Mesendoderm (in vitro differentiated cells): ENCODE results near the gene OMP.

Experiments used
- DNase-seq: peaks from one replicate; pipeline ENCODE4 v3.0.0; 2013
- H2AK5ac ChIP-seq: 2 replicates; pipeline ENCODE4 v1.6.1; 2013; ENCODE audit warnings: low read length, inconsistent platforms
- H2BK120ac ChIP-seq: 2 replicates; pipeline ENCODE4 v1.6.1; 2013; ENCODE audit warnings: low read depth, mild to moderate bottlenecking, low read length, moderate library complexity, mixed read lengths
- H2BK15ac ChIP-seq: replicated peaks from 2 replicates; pipeline ENCODE4 v1.6.1; 2013; ENCODE audit warnings: low read depth, mild to moderate bottlenecking, moderate library complexity
- H2BK5ac ChIP-seq: 2 replicates; pipeline ENCODE4 v1.6.1; 2013; ENCODE audit warnings: low read length, inconsistent platforms
- H3K18ac ChIP-seq: 2 replicates; pipeline ENCODE4 v1.6.1; 2013; ENCODE audit warnings: mild to moderate bottlenecking, low read length, mixed read lengths
- H3K23ac ChIP-seq: one replicate; pipeline ENCODE4 v1.6.1; 2013; ENCODE audit warnings: low read length
- H3K27ac ChIP-seq: 2 replicates; pipeline ENCODE4 v1.5.1; 2013; ENCODE audit warnings: low read depth, mild to moderate bottlenecking, inconsistent platforms, low read length, moderate library complexity
- H3K27me3 ChIP-seq: 2 replicates; pipeline ENCODE4 v1.6.1; 2013; ENCODE audit warnings: low read length, control low read depth, mild to moderate bottlenecking, inconsistent platforms; ENCODE audit not compliant: insufficient read depth, poor library complexity
- H3K36me3 ChIP-seq: 2 replicates; pipeline ENCODE4 v1.6.1; 2013; ENCODE audit warnings: low read length, inconsistent platforms; ENCODE audit not compliant: control insufficient read depth, insufficient read depth
- H3K4ac ChIP-seq: one replicate; pipeline ENCODE4 v1.6.1; 2013; ENCODE audit warnings: low read depth, mild to moderate bottlenecking, low read length, moderate library complexity
- H3K4me1 ChIP-seq: 2 replicates; pipeline ENCODE4 v1.6.1; 2013; ENCODE audit warnings: low read depth, low read length, inconsistent platforms; ENCODE audit not compliant: control insufficient read depth
- H3K4me2 ChIP-seq: 2 replicates; pipeline ENCODE4 v1.6.1; 2013; ENCODE audit warnings: low read length
- H3K4me3 ChIP-seq: 2 replicates; pipeline ENCODE4 v1.5.1; 2013; ENCODE audit warnings: mild to moderate bottlenecking, low read length
- H3K56ac ChIP-seq: one replicate; pipeline ENCODE4 v1.6.1; 2013; ENCODE audit warnings: low read length
- H3K79me1 ChIP-seq: 2 replicates; pipeline ENCODE4 v1.6.1; 2013; ENCODE audit warnings: low read length, inconsistent platforms
- H3K79me2 ChIP-seq: 2 replicates; pipeline ENCODE4 v1.6.1; 2013; ENCODE audit warnings: mild to moderate bottlenecking, low read length; ENCODE audit not compliant: control insufficient read depth, insufficient read depth
- H3K9ac ChIP-seq: 2 replicates; pipeline ENCODE4 v1.6.1; 2013; ENCODE audit warnings: low read length, inconsistent platforms
- H4K5ac ChIP-seq: one replicate; pipeline ENCODE4 v1.6.1; 2013; ENCODE audit warnings: low read length
- H4K8ac ChIP-seq: one replicate; pipeline ENCODE4 v1.6.1; 2013; ENCODE audit warnings: low read depth, mild to moderate bottlenecking, control low read depth, low read length, moderate library complexity
- WGBS: extraction: QIAGEN DNeasy Blood & Tissue Kit; methylation state at CpG from one replicate; pipeline ENCODE4 v1.1.7; 2013; ENCODE audit warnings: low lambda C conversion rate, missing lambda C conversion rate; ENCODE audit not compliant: insufficient coverage; ENCODE audit errors: extremely low coverage; 5-methylcytosine and 5-hydroxymethylcytosine counted together

Gene OMP

DNA sequence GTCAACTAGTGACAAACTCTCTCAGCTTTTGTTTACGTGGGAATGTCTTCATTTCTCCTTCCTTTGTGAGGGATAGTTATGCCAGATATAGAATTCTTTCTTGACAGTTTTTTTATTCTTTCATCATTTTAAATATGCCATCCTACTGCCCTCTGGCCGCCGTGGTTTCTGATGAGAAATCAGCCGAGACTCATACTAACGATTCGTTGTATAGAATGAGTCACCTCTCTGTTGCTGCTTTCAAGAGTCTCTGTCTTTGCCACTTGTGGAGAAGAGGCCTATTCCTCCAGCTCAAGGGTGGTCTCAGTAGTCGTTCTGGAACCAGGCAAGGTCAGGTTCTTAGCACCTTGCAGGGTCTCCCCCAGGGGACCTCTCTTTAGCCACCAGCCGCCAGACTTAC lies 33.4 kb downstream of the OMP start:
- H2BK5ac ChIP-seq, result no peak overlapping the region
- H3K4me3 ChIP-seq, result no peak overlapping the region
- H4K5ac ChIP-seq, result no peak overlapping the region
- H3K4me1 ChIP-seq, result peaks cover 1% of the 10 kb centered on the region
- H3K9ac ChIP-seq, result no peak overlapping the region
- no peak overlapping the region for H3K4me2 ChIP-seq
- no peaks in the 10 kb centered on the region for H3K79me2 ChIP-seq
- H2BK120ac ChIP-seq, result no peak overlapping the region
- no peak overlapping the region for H3K18ac ChIP-seq
- no peaks in the 10 kb centered on the region for H3K27me3 ChIP-seq
- no peak overlapping the region for H3K27ac ChIP-seq
- no peaks in the 10 kb centered on the region for H3K36me3 ChIP-seq
- H2AK5ac ChIP-seq, result no peak overlapping the region
- H3K79me1 ChIP-seq, result no peaks in the 10 kb centered on the region
- H3K4ac ChIP-seq, result no peak overlapping the region
- WGBS, result no CpG with 5 or more reads among the region's 8 CpGs
- no peak overlapping the region for H3K56ac ChIP-seq
- H2BK15ac ChIP-seq, result no peak overlapping the region
- H4K8ac ChIP-seq, result no peak overlapping the region
- no peak overlapping the region for H3K23ac ChIP-seq
- DNase-seq, result no peak

DNA sequence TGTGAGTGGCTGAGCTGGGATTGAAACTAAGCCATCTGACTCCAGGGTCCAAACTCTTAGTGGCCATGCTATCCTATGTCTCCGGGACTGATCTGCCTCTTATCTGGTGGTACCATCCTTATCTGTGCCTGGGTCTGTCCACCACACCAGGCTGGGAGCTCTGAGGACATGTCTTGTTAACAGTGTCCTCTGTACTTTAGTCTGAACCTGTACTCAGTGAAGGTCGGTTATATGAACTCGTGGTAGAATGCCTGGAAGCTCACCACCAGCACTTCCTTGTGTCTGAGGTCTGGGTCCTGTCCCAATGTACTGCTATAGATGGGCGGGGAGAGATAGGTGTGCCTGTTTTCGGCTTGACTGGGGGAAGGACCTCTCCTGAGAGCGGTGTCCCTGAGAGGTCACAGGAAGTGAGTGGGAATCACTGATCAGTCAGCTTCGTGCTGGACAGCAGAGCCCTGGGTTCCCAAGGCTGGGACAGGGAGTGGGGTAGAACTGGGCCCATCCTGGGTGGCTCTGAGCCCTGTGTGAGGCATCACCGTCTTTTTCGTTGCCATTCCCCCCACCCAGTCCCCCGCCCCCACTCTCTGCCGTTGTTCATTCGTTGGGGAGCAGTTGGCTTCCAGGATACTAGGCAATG lies 34.3 kb downstream of the OMP start:
- WGBS, result no CpG with 5 or more reads among the region's 12 CpGs
- Histone ChIP-seq H3K56ac (no peak overlapping the region), H3K27ac (no peak overlapping the region), H2BK120ac (no peak overlapping the region), H3K4me2 (no peak overlapping the region), H2AK5ac (no peak overlapping the region), H2BK5ac (no peak overlapping the region), H3K4me3 (no peak overlapping the region), H3K79me1 (no peaks in the 10 kb centered on the region), H4K5ac (no peak overlapping the region), H4K8ac (no peak overlapping the region), H3K4ac (no peak overlapping the region), H3K79me2 (no peaks in the 10 kb centered on the region), H3K27me3 (no peaks in the 10 kb centered on the region), H3K23ac (no peak overlapping the region), H3K9ac (no peak overlapping the region), H3K18ac (no peak overlapping the region), H3K4me1 (peaks cover 1% of the 10 kb centered on the region), H2BK15ac (no peak overlapping the region), H3K36me3 (no peaks in the 10 kb centered on the region)
- no peak for DNase-seq

DNA sequence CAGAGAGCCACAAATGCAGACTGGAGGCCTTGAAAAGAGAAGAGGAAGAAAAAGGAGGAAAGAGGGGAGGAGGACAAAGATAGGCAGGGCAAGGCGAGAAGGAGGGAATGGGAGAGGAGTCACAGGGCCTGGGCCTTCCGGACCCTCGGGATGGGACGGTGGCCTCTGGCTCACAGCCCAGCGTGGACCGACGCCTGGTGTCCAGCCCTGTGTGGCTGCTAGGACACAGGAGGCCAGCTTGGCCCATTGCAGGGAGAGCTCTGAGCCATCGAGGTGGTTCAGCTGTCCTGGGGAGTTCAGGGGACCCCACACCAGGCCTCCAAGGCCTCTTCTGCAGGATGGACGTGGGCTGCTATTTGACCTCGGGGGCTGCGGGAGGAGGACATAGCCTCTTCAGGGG lies 34.8 kb downstream of the OMP start:
- H2BK5ac ChIP-seq, result no peak overlapping the region
- no peak overlapping the region for H2BK15ac ChIP-seq
- H2BK120ac ChIP-seq, result no peak overlapping the region
- H3K23ac ChIP-seq, result no peak overlapping the region
- no peak overlapping the region for H4K5ac ChIP-seq
- WGBS, result no CpG with 5 or more reads among the region's 11 CpGs
- H3K4ac ChIP-seq, result no peak overlapping the region
- H3K9ac ChIP-seq, result no peak overlapping the region
- no peak overlapping the region for H3K4me2 ChIP-seq
- H2AK5ac ChIP-seq, result no peak overlapping the region
- DNase-seq, result no peak
- no peak overlapping the region for H3K18ac ChIP-seq
- peaks cover 1% of the 10 kb centered on the region for H3K4me1 ChIP-seq
- no peak overlapping the region for H3K56ac ChIP-seq
- H3K4me3 ChIP-seq, result no peak overlapping the region
- no peaks in the 10 kb centered on the region for H3K79me1 ChIP-seq
- H3K79me2 ChIP-seq, result no peaks in the 10 kb centered on the region
- no peaks in the 10 kb centered on the region for H3K36me3 ChIP-seq
- H3K27me3 ChIP-seq, result no peaks in the 10 kb centered on the region
- no peak overlapping the region for H4K8ac ChIP-seq
- H3K27ac ChIP-seq, result no peak overlapping the region

DNA sequence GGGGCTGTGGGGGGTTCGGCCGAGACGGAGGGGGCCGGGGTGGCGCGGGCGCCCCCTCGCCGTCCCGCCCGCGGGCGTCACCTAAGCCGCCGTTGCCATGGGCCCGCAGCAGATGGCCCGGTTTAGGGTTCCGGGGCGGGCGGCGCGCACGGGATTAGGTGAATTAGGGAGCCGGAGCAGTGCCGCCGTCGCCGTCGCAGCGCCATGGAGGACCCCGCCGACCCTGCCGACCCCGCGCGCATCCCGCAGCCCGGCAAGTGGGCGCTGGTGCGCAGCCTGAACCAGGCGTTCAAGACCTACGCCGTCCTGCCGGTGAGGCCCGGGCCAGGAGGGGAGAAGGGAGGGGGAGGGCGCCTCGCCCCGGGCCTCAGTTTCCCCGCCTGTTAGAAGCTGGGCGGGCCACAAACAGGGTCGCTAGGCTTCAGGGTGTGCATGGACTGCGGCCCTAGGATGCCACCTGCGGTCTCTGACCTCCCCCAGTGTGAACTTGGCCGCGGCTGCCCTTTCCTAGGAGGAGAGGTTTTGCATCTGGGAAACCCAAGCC lies 35.5 kb downstream of the OMP start:
- H3K79me1 ChIP-seq, result no peaks in the 10 kb centered on the region
- no CpG with 5 or more reads among the region's 55 CpGs for WGBS
- no peaks in the 10 kb centered on the region for H3K79me2 ChIP-seq

DNA sequence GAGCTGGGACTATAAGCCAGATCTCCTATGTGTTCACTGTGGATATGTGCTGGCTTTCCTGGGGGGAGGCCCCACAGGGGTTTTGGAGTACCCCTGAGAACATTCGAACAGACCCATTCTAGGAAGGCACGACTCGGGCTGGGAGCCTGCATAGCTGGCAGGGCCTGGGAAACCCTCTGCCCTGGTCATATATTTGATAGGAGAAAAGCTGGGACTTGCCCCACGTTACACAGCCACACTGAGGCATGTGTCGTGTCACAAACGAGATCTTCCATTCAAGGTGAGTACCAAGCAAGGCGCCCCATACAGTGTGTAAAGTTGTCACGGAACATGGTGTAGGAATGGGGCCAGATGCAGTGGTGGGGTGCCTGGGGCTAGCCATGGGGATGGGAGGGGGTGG lies 36.6 kb downstream of the OMP start:
- no peaks in the 10 kb centered on the region for H3K79me2 ChIP-seq
- H3K4ac ChIP-seq, result no peak overlapping the region
- no CpG with 5 or more reads among the region's 8 CpGs for WGBS
- no peak overlapping the region for H3K27ac ChIP-seq
- H3K27me3 ChIP-seq, result no peaks in the 10 kb centered on the region
- H4K5ac ChIP-seq, result no peak overlapping the region
- peaks cover 1% of the 10 kb centered on the region for H3K4me1 ChIP-seq
- H2BK120ac ChIP-seq, result no peak overlapping the region
- no peaks in the 10 kb centered on the region for H3K79me1 ChIP-seq
- no peak overlapping the region for H4K8ac ChIP-seq
- H3K36me3 ChIP-seq, result no peaks in the 10 kb centered on the region
- H3K9ac ChIP-seq, result no peak overlapping the region
- no peak overlapping the region for H2BK15ac ChIP-seq
- H2AK5ac ChIP-seq, result no peak overlapping the region
- H3K56ac ChIP-seq, result no peak overlapping the region
- no peak overlapping the region for H3K4me3 ChIP-seq
- no peak for DNase-seq
- no peak overlapping the region for H3K4me2 ChIP-seq
- no peak overlapping the region for H3K18ac ChIP-seq
- H3K23ac ChIP-seq, result no peak overlapping the region
- H2BK5ac ChIP-seq, result no peak overlapping the region

More for the DNA sequence above, 35.5 kb downstream of the OMP start:
- Histone ChIP-seq H3K4ac (no peak overlapping the region), H2BK15ac (no peak overlapping the region), H2BK120ac (no peak overlapping the region), H3K27ac (no peak overlapping the region), H3K9ac (no peak overlapping the region), H4K8ac (no peak overlapping the region), H3K27me3 (no peaks in the 10 kb centered on the region), H3K4me2 (no peak overlapping the region), H3K4me1 (peaks cover 1% of the 10 kb centered on the region), H3K56ac (no peak overlapping the region), H2BK5ac (no peak overlapping the region), H2AK5ac (no peak overlapping the region), H4K5ac (no peak overlapping the region), H3K36me3 (no peaks in the 10 kb centered on the region), H3K18ac (no peak overlapping the region), H3K4me3 (no peak overlapping the region), H3K23ac (no peak overlapping the region)
- DNase-seq, result no peak
